Measurements from ENCODE around the gene FGF6. TPM values are rescaled to one million over a fixed set of nuclear protein-coding genes. Genes with fewer than 3 reads are reported as not detected.

FGF6 gene
- total RNA-seq, 1 donor = not detected

DNA sequence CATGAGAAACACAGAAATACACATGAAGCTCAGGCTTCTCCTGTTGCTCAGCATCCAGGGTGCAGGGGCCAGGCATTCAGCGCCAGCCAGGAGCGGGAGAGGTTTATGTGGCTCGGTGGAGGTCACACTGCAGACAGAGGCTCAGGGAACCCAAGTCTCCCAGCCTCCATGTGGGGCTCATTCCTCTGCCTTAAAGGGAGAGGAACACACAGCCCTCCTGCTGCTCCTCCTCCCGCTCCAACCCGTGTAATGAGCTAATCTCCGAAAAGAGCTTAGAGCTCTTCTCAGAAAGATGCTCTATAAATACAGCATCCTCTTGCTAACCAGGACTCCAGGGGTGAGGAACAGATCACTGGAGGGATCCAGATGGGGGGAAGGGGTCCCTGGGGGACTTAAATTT lies 28.2 kb downstream of the FGF6 start:
- no peak for DNase-seq (ENCODE audit: insufficient read length, low spot score, missing footprints)
- no peaks in the 10 kb centered on the region for H4K20me1 ChIP-seq (ENCODE audit: insufficient read depth, low read length)
- no peak overlapping the region for H3K27ac ChIP-seq (ENCODE audit: low read depth, low read length)
- H3K4me1 ChIP-seq (ENCODE audit: insufficient read depth, low read length) = no peaks in the 10 kb centered on the region
- TF ChIP-seq, protein P1, sequence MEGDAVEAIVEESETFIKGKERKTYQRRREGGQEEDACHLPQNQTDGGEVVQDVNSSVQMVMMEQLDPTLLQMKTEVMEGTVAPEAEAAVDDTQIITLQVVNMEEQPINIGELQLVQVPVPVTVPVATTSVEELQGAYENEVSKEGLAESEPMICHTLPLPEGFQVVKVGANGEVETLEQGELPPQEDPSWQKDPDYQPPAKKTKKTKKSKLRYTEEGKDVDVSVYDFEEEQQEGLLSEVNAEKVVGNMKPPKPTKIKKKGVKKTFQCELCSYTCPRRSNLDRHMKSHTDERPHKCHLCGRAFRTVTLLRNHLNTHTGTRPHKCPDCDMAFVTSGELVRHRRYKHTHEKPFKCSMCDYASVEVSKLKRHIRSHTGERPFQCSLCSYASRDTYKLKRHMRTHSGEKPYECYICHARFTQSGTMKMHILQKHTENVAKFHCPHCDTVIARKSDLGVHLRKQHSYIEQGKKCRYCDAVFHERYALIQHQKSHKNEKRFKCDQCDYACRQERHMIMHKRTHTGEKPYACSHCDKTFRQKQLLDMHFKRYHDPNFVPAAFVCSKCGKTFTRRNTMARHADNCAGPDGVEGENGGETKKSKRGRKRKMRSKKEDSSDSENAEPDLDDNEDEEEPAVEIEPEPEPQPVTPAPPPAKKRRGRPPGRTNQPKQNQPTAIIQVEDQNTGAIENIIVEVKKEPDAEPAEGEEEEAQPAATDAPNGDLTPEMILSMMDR (IDR thresholded peaks at IDR 0.05; ENCODE audit: extremely low read depth, low read depth, low read length) = no peak
- H3K27me3 ChIP-seq (ENCODE audit: insufficient read depth, low read length) = peaks cover 41% of the 10 kb centered on the region
- H2AFZ ChIP-seq (ENCODE audit: low read length) = no peak overlapping the region
- no peaks in the 10 kb centered on the region for H3K36me3 ChIP-seq (ENCODE audit: insufficient read depth, low read length)
- no peak overlapping the region for H3K4me2 ChIP-seq (ENCODE audit: insufficient read depth, low read length)
- no peaks in the 10 kb centered on the region for H3K79me2 ChIP-seq (ENCODE audit: insufficient read depth, low read length)
- no peak overlapping the region for H3K4me3 ChIP-seq (ENCODE audit: insufficient read depth, low read length)
- H3K9me3 ChIP-seq (ENCODE audit: low read depth, low read length) = no peaks in the 10 kb centered on the region

GRCh38 chr12:4416276-4416675 lies 29.3 kb downstream of the FGF6 start:
- no peaks in the 10 kb centered on the region for H3K36me3 ChIP-seq (ENCODE audit: insufficient read depth, low read length)
- H3K9me3 ChIP-seq (ENCODE audit: low read depth, low read length) = no peaks in the 10 kb centered on the region
- no peaks in the 10 kb centered on the region for H4K20me1 ChIP-seq (ENCODE audit: insufficient read depth, low read length)
- no peak overlapping the region for H3K4me3 ChIP-seq (ENCODE audit: insufficient read depth, low read length)
- no peaks in the 10 kb centered on the region for H3K79me2 ChIP-seq (ENCODE audit: insufficient read depth, low read length)
- H2AFZ ChIP-seq (ENCODE audit: low read length) = no peak overlapping the region
- DNase-seq (ENCODE audit: insufficient read length, low spot score, missing footprints) = no peak
- TF ChIP-seq, protein P1 (IDR thresholded peaks at IDR 0.05; ENCODE audit: extremely low read depth, low read depth, low read length) = no peak
- H3K4me2 ChIP-seq (ENCODE audit: insufficient read depth, low read length) = no peak overlapping the region
- H3K27ac ChIP-seq (ENCODE audit: low read depth, low read length) = no peak overlapping the region
- H3K4me1 ChIP-seq (ENCODE audit: insufficient read depth, low read length) = no peaks in the 10 kb centered on the region
- peaks cover 46% of the 10 kb centered on the region for H3K27me3 ChIP-seq (ENCODE audit: insufficient read depth, low read length)

DNA sequence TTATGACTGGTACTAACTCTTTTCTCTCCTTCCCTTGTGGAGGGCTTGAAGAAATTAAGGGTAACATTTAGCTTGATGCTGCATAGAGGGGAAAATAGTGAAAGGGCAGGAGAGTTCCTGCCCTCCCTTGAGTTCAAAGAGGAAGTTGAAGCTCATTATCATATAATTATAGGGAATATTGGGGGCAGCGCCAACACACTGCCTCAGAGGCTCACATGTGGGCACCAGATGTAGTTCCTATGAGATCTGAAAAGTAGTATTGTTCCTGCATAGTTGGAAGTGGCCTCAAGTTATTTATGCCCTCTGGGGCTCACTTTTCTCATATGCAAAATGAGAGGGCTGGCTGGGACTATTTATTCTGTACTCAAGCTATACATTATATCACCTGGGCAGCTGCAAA lies 33.1 kb downstream of the FGF6 start:
- no peaks in the 10 kb centered on the region for H4K20me1 ChIP-seq (ENCODE audit: insufficient read depth, low read length)
- TF ChIP-seq, protein P1 (IDR thresholded peaks at IDR 0.05; ENCODE audit: extremely low read depth, low read depth, low read length) = no peak
- H3K27ac ChIP-seq (ENCODE audit: low read depth, low read length) = no peak overlapping the region
- no peaks in the 10 kb centered on the region for H3K9me3 ChIP-seq (ENCODE audit: low read depth, low read length)
- H3K27me3 ChIP-seq (ENCODE audit: insufficient read depth, low read length) = peaks cover 25% of the 10 kb centered on the region
- no peak overlapping the region for H3K4me3 ChIP-seq (ENCODE audit: insufficient read depth, low read length)
- no peaks in the 10 kb centered on the region for H3K4me1 ChIP-seq (ENCODE audit: insufficient read depth, low read length)
- no peaks in the 10 kb centered on the region for H3K79me2 ChIP-seq (ENCODE audit: insufficient read depth, low read length)
- DNase-seq (ENCODE audit: insufficient read length, low spot score, missing footprints) = no peak
- no peak overlapping the region for H3K4me2 ChIP-seq (ENCODE audit: insufficient read depth, low read length)
- no peak overlapping the region for H2AFZ ChIP-seq (ENCODE audit: low read length)
- H3K36me3 ChIP-seq (ENCODE audit: insufficient read depth, low read length) = no peaks in the 10 kb centered on the region

DNA sequence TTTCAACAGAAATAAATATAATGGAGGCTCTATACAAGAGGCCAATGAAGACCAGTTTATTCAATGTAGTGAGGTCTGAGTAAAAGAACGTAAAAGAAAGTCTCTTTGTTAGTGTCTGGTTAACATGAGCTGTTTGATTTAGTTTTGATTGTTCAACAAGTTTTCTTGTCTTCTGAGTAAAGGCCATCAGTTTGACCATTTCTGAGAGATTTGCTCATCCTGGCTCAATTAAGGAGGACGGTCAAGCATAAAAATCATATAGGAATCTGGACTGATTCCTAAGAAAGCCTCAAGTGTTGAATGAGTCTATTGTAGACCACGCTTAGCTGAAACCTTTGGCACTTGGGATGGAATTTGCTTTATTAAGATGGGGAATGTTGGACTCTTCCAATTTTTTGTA lies 33.6 kb downstream of the FGF6 start:
- TF ChIP-seq, protein P1 (IDR thresholded peaks at IDR 0.05; ENCODE audit: extremely low read depth, low read depth, low read length) = no peak
- no peaks in the 10 kb centered on the region for H3K36me3 ChIP-seq (ENCODE audit: insufficient read depth, low read length)
- no peaks in the 10 kb centered on the region for H4K20me1 ChIP-seq (ENCODE audit: insufficient read depth, low read length)
- no peak overlapping the region for H3K4me2 ChIP-seq (ENCODE audit: insufficient read depth, low read length)
- H3K27me3 ChIP-seq (ENCODE audit: insufficient read depth, low read length) = peaks cover 22% of the 10 kb centered on the region
- H3K9me3 ChIP-seq (ENCODE audit: low read depth, low read length) = no peaks in the 10 kb centered on the region
- no peak overlapping the region for H3K4me3 ChIP-seq (ENCODE audit: insufficient read depth, low read length)
- no peak overlapping the region for H2AFZ ChIP-seq (ENCODE audit: low read length)
- no peak overlapping the region for H3K27ac ChIP-seq (ENCODE audit: low read depth, low read length)
- H3K79me2 ChIP-seq (ENCODE audit: insufficient read depth, low read length) = no peaks in the 10 kb centered on the region
- no peaks in the 10 kb centered on the region for H3K4me1 ChIP-seq (ENCODE audit: insufficient read depth, low read length)
- no peak for DNase-seq (ENCODE audit: insufficient read length, low spot score, missing footprints)

Data from osteoblast (primary cell).